HG03039 (cell line): ENCODE measurements around the gene COPZ2.
"Not testable (repeated sequence)": the region's sequence is repeated elsewhere in the genome, so short reads cannot be mapped to it uniquely, and the experiment has no call there.

ENCODE experiments used
- ATAC-seq: cut with Tn5 transposase; IDR thresholded peaks from one replicate; pipeline ENCODE4 v1.9.1; 2021; ENCODE audit warnings: mild to moderate bottlenecking, moderate library complexity; ENCODE audit not compliant: unreplicated experiment

The COPZ2 gene

DNA sequence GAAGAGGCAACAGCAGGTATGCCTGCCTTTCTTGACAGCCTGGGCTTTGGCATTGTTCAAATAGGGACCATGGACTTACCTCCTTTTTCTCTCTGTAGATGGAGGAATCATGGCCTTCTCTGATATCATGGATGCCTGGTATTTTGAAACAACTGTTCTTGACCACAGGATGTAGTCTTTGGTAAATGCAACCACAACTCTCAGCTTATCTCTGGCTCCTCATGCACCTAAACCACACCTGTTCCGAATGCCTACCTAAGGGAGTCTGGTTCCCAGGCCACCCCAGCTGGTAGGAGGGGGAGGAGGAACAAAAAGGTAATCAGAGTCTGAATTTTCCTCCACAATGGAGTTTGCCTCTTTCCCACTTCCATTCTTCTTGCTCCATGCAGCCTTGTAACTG is 47.9 kb downstream of the COPZ2 start:
- ATAC-seq, result no peak

GRCh38 chr17:47989159-47989558 is 48.4 kb downstream of the COPZ2 start:
- ATAC-seq, result no peak

- ATAC-seq, result not testable (repeated sequence)
These were observed 49.2 kb downstream of the COPZ2 start for GRCh38 chr17:47988445-47988844.

DNA sequence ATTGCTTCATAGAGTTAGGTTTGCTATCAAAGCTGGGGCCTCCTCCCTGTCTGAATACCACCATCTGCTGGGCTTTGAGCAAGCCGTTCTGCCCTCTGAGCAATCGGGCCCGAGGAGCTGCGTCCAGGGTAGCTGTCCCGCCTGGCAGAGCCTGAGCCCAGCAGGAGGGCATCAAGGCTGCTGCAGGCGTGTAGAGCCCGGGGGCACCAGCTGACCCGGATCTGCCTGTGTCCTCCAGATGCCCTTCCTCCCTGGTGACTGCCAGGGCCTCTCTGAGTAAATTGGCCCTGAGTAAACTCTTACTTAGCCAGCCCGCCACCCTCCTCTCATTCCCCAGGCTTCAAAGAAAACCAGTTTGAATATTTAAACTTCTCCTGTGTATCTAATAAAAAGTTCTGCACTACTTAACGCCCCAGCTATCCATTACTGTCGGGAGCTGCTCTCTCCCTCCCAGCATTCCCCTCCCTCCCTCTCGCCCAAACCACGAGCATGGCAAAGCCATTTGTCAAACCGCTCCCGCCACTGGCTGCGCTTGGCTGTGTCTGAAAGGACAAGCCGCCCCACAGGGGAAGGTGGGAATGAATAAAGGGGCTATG is 50.3 kb downstream of the COPZ2 start:
- no peak for ATAC-seq

- no peak for ATAC-seq
These were observed 51.1 kb downstream of the COPZ2 start for GRCh38 chr17:47986520-47986919.

GRCh38 chr17:47983492-47984223 is 53.9 kb downstream of the COPZ2 start:
- ATAC-seq, result no peak

- no peak for ATAC-seq
These were observed 54.8 kb downstream of the COPZ2 start for GRCh38 chr17:47982645-47983390.

- no peak for ATAC-seq
These were observed 55.4 kb downstream of the COPZ2 start for GRCh38 chr17:47982091-47982617.

DNA sequence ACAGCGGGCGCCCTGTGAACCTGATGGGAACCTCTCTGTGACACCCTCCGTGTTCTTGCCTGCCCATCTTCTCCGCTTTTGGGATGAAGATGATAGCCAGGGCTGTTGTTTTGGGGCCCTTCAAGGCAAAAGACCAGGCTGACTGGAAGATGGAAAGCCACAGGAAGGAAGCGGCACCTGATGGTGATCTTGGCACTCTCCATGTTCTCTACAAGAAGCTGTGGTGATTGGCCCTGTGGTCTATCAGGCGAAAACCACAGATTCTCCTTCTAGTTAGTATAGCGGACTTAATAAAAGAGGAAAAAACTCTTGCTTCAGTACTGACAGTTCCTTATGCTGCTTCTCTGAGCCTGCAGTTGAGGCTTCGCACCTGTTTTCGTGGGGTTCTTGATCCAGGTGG is 56.1 kb downstream of the COPZ2 start:
- ATAC-seq, result no peak

DNA sequence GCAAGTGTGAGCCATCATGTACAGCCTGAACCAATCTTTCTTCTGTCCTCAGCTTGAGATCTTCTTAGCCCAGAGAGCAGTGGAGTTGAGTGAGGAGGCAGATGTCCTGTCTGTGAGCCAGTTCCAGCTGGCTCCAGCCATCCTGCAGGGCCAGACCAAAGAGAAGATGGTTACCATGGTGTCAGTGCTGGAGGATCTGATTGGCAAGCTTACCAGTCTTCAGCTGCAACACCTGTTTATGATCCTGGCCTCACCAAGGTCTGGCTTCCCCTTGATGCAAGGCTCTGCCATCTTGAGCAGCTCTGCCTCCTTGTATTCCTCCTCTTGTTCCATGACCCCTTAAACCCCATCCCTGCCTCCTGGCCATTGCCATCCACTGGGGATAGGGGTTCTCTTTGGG is 57.1 kb downstream of the COPZ2 start:
- ATAC-seq, result no peak

GRCh38 chr17:47978324-47978723 is 59.3 kb downstream of the COPZ2 start:
- no peak for ATAC-seq
